Activated CD8-positive, alpha-beta memory T cell treated with anti-CD3 and anti-CD28 coated beads, Interleukin-2, amount 50 U/mL, for 24 hours (primary cell): Measurements from ENCODE around the gene PSMA8.
"Not testable (repeated sequence)": the region's sequence is repeated elsewhere in the genome, so short reads cannot be mapped to it uniquely, and the experiment has no call there.

Source experiments
- DNase-seq: peaks from one replicate; pipeline ENCODE4 v3.0.0-alpha.2; 2020; ENCODE audit errors: extremely low read depth

The PSMA8 gene

GRCh38 chr18:26133652-26134051, at the start of gene PSMA8:
Gene PSMA8, plus strand, starts transcription at chr18:26133869. Its CDS starts 97 bp downstream, at chr18:26133966.
- DNase-seq, result no peak

- DNase-seq, result no peak
Measured at GRCh38 chr18:26085056-26085455, 48.6 kb upstream of the PSMA8 start.

- no peak for DNase-seq
Measured at GRCh38 chr18:26086959-26087358, 46.7 kb upstream of the PSMA8 start.

GRCh38 chr18:26088487-26088886, 45.2 kb upstream of the PSMA8 start:
- no peak for DNase-seq

- no peak for DNase-seq
Measured at GRCh38 chr18:26089293-26090129, 44.2 kb upstream of the PSMA8 start.

DNA sequence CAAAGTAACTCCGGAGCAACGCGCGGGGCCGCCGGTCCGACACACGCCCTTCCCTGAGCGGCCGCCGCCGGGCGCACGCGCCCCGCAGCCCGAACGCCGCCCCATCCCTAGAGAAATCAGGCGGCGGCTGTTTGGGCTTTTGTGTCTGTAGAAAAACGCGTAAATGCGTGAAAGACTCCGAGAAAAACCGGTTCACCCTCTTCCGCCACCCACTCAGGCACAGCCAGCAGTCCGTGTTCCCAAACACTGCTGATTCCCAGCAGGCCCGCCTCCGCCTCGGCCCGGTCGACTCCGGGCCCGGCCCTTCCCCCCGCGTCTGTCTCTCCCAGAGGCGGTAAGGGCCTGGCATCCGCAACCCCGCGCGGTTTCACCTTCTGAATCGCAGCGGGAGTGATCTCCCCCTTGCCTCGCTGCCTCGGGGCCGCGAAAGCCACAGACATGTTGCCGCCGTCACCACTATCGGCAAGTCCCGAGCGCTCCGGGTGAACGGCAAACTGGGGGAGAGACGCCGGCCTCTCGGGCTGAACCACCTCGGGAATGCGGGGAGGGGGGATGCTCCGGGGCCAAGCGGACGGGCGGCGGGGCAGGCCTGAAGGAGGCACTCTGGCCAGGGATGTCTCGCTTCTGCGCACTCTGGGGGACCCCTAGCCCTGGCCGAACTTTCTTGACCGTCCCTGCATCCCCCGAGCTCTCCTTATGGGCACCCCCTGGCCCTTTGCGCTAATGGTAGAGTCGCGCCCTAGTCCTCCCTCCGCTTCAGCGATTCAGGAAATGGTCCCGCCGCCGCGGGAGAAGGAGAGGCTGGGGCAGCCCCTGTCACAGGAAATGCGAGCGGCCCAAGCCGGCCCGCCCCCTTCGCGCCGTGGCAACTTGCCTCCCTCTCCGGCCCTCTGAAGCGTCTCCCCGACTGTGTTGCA, 43.3 kb upstream of the PSMA8 start, which contains the start of gene SS18:
TSS of gene SS18 (minus strand) at position 484 of the 917 bp plus-strand sequence. CDS start at position 440, 44 bp downstream.
- DNase-seq, result peak; percentile 80

DNA sequence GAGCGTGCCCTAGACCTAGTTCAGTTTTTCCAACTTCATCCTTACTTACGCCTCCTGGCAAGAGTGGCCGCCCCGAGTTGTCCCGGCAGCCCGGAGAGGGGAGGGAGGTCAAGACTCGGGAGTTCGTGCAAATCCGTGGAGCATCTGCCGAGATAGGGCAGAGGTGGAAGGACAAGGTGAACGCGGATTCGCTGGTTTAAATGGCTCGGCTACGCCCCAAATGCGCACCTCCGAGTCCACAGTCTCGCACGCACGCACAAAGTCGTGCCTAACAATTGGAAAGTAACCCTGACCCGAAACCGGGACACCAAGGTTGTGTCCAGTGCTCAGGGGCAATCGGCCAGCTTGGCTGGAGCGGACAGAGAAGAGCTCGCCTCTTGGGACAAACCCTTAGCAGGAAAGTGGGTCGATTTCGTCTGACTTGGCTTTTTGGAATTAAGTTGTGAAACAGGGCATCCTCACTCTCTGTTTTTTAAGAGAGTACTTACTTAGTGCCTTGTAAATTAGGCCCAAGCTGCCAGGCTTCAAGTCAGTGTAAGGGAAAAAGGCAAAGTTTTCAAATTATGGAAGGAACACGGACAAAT, 42.5 kb upstream of the PSMA8 start:
- no peak for DNase-seq

DNA sequence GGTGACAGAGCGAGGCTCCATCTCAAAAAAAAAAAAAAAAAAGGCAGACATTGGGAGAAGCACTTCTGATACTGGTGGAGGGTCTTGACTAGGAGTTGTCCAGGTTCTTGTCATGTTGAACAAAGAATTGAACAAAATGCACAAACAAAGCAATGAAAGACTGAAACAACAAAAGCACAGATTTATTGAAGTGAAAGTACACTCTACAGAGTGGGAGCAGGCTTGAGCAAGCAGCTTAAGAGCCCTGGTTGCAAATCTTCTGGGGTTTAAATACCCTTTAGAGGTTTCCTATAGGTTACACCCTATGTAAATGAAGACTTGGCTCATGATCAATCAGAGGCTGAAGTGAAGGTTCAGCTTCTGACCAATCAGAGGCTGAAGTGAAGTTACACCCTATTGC, 36.8 kb upstream of the PSMA8 start:
- no peak for DNase-seq

DNA sequence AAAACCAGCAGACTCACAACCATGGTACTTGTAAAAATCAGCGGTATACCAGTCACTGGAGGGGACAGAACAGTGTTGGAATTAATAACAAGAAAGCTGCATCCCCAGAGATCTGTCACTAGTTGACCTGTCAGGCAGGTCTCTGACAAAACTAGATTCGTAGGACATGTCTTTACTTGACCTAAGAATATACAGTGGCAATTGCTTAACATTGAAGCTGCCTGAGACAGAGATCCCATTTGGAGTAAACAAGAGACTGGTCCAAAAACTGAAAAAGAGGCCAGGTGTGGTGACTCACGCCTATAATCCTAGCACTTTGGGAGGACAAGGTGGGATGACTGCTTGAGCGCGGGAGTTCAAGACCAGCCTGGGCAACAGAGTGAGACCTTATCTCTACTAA, 36.1 kb upstream of the PSMA8 start:
- no peak for DNase-seq

- no peak for DNase-seq
Measured at GRCh38 chr18:26103579-26103978, 30.1 kb upstream of the PSMA8 start.

DNA sequence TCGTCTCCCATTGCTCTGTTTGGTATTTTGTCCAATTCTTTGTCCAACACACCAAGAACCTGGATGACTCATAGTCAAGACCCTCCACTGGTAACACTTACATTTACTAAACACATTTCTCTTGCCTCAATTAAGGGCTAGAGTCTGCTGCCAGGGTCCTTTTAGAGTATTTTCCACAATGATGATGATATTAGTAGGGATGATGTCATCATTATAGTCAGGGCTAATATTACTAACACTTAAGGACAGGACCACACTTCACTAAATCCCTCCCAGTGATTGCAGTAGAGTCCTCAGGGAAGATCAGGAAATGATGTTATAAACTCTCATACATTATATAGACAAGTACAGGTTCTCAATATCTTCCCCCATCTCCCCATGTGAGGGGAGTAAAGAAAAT, 29.6 kb upstream of the PSMA8 start:
- DNase-seq, result no peak

GRCh38 chr18:26119246-26119645, 14.4 kb upstream of the PSMA8 start:
- no peak for DNase-seq

DNA sequence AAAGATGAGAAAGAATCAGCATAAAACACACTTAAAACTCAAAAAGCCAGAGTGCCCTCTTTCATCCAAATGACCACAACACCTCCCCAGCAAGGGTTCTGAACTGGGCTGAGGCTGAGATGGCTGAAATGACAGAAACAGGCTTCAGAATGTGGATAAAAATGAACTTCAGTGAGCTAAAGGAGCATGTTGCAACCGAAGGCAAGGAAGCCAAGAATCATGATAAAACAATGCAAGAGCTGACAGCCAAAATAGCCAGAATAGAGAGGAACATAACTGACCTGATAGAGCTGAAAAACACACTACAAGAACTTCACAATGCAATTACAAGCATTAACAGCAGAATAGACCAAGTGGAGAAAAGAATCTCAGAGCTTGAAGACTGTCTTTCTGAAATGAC, 12.2 kb upstream of the PSMA8 start:
- DNase-seq, result no peak

DNA sequence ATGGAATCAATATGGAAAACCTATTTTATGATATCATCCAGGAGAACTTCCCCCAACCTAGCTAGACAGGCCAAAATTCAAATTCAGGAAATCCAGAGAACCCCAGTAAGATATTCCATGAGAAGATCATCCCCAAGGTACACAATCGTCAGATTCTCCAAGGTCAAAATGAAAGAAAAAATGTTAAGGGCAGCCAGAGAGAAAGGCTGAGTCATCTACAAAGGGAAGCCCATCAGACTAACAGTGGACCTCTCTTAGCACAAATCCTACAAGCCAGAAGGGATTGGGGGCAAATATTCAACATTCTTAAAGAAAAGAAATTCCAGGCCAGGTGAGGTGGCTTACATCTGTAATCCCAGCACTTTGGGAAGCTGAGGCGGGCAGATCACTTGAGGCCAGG, 11.7 kb upstream of the PSMA8 start:
- DNase-seq, result not testable (repeated sequence)

DNA sequence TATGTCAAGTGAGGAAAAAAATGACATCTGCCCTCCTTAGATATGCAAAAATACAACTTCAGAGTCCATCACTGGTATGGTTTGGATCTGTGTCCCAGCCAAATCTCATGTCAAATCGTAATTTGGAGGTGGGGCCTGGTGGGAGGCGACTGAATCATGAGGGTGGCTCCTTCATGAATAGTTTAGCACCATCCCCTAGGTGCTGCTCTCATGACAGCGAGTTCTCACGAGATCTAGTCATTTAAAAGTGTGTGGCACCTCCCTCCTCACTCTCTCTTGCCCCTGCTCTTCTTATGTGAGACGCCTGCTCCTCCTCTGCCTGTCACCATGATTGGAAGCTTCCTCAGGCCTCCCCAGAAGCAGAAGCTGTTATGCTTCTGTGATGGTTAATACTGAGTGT, 5.9 kb upstream of the PSMA8 start:
- DNase-seq, result no peak

DNA sequence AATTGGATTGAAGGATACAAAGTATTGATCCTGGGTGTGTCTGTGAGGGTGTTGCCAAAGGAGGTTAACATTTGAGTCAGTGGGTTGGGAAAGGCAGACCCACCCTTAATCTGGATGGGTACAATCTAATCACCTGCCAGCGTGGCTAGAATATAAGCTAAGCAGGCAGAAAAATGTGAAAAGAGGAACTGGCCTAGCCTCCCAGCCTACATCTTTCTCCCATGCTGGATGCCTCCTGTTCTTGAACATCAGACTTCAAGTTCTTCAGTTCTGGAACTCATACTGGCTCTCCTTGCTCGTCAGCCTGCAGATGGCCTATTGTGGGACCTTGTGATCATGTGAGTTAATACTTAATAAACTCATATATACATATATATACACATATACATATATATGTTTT, 5.5 kb upstream of the PSMA8 start:
- not testable (repeated sequence) for DNase-seq

GRCh38 chr18:26134107-26134506, 438 bp downstream of the PSMA8 start:
- no peak for DNase-seq

GRCh38 chr18:26135548-26135947, 1.9 kb downstream of the PSMA8 start:
- DNase-seq, result no peak

DNA sequence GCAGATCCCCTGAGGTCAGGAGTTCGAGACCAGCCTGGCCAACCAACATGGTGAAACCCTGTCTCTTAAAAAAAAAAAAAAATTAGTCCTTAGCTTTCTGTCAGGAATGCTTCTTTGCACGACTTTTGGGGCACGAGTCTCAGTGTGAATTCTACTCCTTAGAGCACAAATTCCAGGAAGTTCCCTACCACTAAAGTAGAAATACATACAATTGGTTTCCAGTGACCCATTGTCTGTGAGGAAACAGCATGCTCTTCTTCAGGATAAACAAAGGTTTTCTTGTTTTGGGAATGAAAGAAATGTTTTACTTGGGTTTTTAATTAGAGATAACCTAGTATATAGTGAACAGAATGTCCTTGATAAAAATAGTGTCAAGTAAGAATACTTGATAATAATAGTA, 23.7 kb downstream of the PSMA8 start:
- DNase-seq, result no peak

DNA sequence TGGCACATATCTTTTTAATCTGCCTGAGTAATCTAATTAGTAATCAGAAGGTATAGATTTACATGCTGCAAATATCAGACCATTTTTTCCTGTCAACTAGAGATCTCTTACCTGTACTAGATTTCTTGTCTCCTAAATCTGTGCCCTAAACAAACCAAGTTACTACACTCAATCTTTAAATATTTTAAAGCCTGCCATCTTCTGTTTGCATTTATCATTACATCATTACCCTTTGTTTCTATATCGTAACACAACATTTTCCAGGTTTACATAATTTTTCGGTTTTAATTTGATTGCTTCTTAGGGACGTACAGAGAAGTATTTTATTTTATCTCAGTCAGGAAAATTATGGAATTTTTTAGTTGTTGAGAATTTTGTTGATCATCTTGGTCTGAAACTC, 25.7 kb downstream of the PSMA8 start:
- DNase-seq, result no peak

DNA sequence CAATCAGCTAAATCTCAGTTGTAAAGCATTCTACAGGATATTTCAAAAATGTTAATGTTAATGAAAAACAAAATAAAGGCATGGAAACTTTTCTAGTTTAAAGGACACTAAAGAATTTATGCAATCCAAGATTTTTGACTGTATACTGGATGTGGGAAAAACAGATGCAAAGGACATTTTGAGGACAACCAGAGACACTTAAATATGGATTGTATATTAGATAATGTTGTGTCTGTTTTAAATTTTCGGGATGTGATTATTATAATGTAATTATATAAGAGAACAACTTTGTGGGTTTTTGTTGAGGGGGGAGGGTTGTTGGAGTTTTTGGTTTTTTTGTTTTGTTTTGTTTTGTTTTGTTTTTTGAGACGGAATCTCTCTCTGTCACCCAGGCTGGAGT, 30.9 kb downstream of the PSMA8 start:
- DNase-seq, result no peak

GRCh38 chr18:26167592-26167991, 33.9 kb downstream of the PSMA8 start:
- DNase-seq, result not testable (repeated sequence)
